ENCODE results near the gene C5orf22.
"Not testable (repeated sequence)": the region's sequence is repeated elsewhere in the genome, so short reads cannot be mapped to it uniquely, and the experiment has no call there.

The C5orf22 gene

GRCh38 chr5:31551878-31552277 is 19.8 kb downstream of the C5orf22 start:
- FAIRE-seq (no peak), DNase-seq (ENCODE audit: extremely low spot score, insufficient read length, low read depth) (no peak)

GRCh38 chr5:31553863-31554262 is 21.8 kb downstream of the C5orf22 start:
- no peak for FAIRE-seq
- DNase-seq (ENCODE audit: extremely low spot score, insufficient read length, low read depth): no peak

DNA sequence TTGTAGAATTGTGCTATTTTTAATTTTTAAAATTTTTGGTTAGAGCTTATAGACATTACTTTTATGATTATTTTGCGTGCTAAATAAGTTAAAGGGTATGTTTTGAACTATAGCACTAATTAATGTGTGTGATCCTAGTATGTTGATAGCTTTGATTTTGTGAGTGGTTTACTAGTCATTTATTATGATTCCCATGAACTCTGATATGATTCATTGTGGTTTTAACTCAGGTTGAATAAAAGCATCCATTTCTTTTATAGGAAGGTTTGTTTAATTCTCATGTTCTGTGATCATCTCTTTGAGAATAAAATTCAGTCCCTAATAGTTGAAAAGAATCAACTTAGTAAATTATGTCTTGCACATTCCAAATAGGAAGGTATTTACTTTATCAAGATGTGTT is 22.5 kb downstream of the C5orf22 start:
- FAIRE-seq: no peak
- DNase-seq (ENCODE audit: extremely low spot score, insufficient read length, low read depth): no peak

GRCh38 chr5:31556461-31556860 is 24.4 kb downstream of the C5orf22 start:
- FAIRE-seq (no peak), DNase-seq (ENCODE audit: extremely low spot score, insufficient read length, low read depth) (no peak)

DNA sequence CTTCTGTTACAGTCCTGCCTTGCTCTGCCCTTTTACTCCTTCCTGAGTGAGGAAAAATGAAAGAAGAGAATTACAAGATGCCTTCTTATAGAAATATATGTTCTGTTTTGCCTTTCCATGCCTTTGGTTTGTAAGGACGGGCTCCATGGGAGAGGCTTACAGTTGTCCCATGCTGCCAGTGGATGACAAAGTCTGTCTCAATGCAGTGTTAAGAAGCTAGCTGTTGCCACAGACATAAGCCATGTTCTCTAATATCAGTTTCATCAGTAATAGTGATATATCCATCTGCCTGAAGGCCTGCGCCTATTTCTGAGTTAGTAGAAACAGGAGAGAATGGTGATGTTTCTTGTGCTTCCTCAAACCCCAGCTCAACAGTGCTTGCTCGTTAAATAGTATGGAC is 27.8 kb downstream of the C5orf22 start:
- DNase-seq (ENCODE audit: extremely low spot score, insufficient read length, low read depth) (no peak), FAIRE-seq (no peak)

DNA sequence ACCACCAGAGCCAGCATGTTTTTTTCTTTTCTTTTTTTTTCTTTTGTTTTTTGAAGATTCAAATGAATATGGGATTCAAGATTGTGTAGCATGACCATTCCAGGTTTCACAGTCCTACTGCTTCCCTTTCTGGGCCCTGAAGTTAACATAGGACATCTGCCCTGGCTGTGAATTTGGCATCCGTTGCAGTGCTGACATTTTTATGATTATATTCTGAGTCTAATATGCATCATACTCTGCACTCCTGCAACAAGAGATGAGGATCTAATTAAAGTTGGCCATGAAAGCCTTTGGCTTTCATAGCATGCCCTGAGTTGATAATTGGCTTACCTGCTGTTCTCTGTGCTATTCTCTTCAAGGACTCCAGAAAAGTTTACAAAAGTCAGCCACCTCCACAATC is 29.8 kb downstream of the C5orf22 start:
- no peak for DNase-seq (ENCODE audit: extremely low spot score, insufficient read length, low read depth)
- no peak for FAIRE-seq

DNA sequence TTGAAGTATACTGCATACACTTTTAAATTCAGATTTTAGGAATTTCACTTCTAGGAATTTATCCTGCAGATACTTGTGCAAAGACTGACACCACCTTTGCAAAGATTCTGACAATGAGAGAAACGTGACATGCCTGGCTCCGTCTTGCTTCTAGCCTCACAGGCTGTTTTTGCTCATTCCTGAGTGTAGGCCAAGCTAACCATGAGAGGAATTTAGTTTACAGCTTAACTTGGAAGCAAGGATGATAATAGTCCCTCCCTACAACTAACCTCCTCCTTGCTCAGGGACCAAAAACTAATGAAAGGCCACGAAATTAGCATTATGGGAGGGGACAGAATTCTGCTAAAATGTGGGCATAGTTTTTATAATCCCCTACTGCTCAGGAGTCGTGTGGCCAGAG is 31.1 kb downstream of the C5orf22 start:
- FAIRE-seq (no peak), DNase-seq (ENCODE audit: extremely low spot score, insufficient read length, low read depth) (no peak)

- not testable (repeated sequence) for FAIRE-seq; DNase-seq (ENCODE audit: extremely low spot score, insufficient read length, low read depth)
Observed at GRCh38 chr5:31566362-31566761, 34.3 kb downstream of the C5orf22 start.

- no peak for DNase-seq (ENCODE audit: extremely low spot score, insufficient read length, low read depth)
- no peak for FAIRE-seq
Observed at GRCh38 chr5:31568302-31568835, 36.3 kb downstream of the C5orf22 start.

- FAIRE-seq: no peak
- DNase-seq (ENCODE audit: extremely low spot score, insufficient read length, low read depth): no peak
Observed at GRCh38 chr5:31569068-31569467, 37.0 kb downstream of the C5orf22 start.

DNA sequence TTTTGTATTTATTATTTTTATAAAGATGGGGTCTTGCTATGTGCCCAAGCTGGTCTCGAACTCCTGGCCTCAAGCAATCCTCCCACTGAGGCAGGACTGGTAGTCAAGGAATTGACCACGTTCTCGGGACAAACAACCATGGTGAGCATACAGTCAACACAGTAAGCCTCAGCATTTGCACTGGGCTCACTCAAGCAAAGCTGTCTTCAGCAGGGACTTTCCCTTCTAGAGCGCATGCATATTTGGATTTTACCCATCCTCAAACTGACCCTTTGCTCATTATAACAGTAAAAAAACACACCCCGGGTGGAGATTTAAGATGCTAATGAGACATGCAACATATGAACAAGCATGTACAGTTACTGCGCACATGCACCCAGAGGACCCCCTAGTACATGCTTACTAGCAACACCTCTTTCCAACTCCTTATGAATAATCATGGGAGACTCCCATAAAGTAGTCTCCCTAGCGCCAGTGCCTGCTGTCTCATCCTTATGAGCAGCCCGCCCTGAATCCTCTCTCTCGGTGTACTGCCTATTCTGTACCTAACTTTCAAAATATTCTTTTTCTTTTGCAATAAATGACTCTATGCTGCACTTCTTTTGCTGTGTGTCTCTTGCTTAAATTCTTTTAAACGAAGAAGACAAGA is 41.5 kb downstream of the C5orf22 start:
- FAIRE-seq: peak; percentile 39
- DNase-seq (ENCODE audit: extremely low spot score, insufficient read length, low read depth): no peak

DNA sequence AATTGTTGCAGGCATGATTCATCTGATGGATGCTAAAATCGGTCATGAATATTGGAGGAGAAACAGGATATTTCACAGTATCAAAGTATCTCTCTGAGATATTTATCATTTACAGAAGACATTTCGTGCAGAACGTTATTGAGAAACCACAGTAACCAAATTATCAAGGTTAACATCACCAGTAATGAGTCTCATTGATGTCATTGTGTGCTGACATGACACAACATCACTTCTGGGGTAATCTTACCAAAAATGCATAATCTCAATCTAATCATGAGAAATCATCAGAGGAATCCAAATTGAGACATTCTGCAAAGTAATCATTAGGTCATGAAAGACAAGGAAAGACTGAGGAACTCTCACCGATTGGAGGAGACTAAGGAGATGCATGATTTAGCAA is 42.7 kb downstream of the C5orf22 start:
- FAIRE-seq (no peak), DNase-seq (ENCODE audit: extremely low spot score, insufficient read length, low read depth) (no peak)

DNA sequence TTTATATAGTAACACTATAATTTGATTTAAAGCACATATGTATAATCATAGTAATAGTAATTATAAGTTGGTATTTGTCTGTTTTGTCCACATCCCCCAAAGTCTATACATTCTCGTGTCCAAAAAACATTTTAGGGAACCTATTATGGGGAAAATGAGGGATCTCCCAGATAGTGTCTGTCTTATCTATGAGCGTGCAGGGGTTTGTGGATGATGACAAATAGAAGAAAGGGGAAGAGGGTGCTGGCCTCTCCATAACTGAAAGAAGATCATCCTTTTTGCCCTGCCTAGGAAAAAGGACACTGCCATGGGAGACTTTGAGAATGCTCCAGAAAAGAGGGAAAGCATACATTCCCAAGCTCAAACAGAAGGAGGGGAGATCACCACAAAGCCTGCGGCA is 45.3 kb downstream of the C5orf22 start:
- no peak for FAIRE-seq
- DNase-seq (ENCODE audit: extremely low spot score, insufficient read length, low read depth): no peak

- FAIRE-seq (no peak), DNase-seq (ENCODE audit: extremely low spot score, insufficient read length, low read depth) (no peak)
Observed at GRCh38 chr5:31579558-31579957, 47.5 kb downstream of the C5orf22 start.

GRCh38 chr5:31581498-31582099 is 49.5 kb downstream of the C5orf22 start:
- FAIRE-seq (peak; percentile 47), DNase-seq (ENCODE audit: extremely low spot score, insufficient read length, low read depth) (no peak)

DNA sequence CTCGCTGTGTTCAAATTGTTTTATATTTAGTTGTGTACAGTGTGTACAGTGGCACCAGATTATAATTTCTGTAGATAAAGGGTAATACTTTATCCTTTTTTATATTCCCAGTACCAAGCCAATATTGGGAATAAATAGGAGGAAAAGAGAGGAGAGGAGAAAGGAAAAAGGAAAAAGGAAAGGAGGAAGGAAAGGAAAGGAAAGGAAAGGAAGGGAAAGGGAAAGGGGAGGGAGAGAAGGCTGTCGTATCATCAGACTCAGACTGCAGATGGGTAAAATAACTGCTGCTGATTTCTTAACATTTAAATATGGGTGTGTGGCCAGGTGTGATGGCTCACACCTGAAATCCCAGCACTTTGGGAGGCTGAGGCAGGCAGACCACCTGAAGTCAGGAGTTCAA is 51.0 kb downstream of the C5orf22 start:
- no peak for DNase-seq (ENCODE audit: extremely low spot score, insufficient read length, low read depth)
- no peak for FAIRE-seq

DNA sequence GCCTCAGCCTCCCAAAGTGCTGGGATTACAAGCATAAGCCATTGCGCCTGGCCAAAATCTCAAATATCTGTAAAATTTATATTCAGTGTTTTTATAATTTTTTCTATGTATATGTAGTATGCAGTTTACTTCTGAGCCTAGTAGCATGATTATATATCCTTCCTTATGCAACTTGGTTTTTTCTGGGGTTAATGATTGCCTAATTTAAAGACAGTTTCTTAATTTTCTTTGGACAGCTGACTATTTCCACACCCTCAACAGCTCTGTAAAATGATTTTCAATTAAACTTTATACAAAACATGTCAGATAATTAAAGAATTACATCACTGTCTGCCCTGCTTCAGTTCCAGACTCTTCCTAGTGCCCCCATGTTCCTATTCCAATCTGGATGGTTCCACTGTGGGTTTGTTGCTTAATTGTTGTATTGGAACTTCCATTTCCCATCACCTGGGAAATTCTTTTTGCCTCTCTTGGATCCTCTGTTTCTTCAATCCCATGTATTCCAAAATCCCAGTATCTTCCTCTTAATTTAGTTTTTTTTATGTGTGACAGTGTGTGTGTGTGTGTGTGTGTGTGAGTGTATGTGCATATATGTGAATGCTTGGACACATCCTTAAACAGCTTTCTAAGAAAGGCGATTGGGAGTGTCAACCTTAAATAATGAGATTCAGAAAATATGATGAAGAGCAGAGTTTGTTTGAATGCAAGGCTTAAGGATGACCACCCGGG is 53.2 kb downstream of the C5orf22 start:
- DNase-seq (ENCODE audit: extremely low spot score, insufficient read length, low read depth) (no peak), FAIRE-seq (no peak)

GRCh38 chr5:31585895-31586270 is 53.8 kb downstream of the C5orf22 start:
- DNase-seq (ENCODE audit: extremely low spot score, insufficient read length, low read depth) (no peak), FAIRE-seq (no peak)

GRCh38 chr5:31587546-31587945 is 55.4 kb downstream of the C5orf22 start:
- no peak for FAIRE-seq

GRCh38 chr5:31593665-31594064 is 61.6 kb downstream of the C5orf22 start:
- FAIRE-seq (no peak), DNase-seq (ENCODE audit: extremely low spot score, insufficient read length, low read depth) (no peak)

More at GRCh38 chr5:31587546-31587945, 55.4 kb downstream of the C5orf22 start:
- no peak for DNase-seq (ENCODE audit: extremely low spot score, insufficient read length, low read depth)

GRCh38 chr5:31596354-31596753 is 64.3 kb downstream of the C5orf22 start:
- FAIRE-seq (no peak), DNase-seq (ENCODE audit: extremely low spot score, insufficient read length, low read depth) (no peak)
